NOMO-1 treated with DMSO at 0.1 percent for 48 hours (cell line): ENCODE results near the gene RAB8A.
"Not testable (repeated sequence)": the region's sequence is repeated elsewhere in the genome, so short reads cannot be mapped to it uniquely, and the experiment has no call there.

Experiments used
- DNase-seq: peaks from one replicate; lab custom pipeline; 2025; ENCODE audit not compliant: unreplicated experiment; lab: John Stamatoyannopoulos, UW

RAB8A gene

DNA sequence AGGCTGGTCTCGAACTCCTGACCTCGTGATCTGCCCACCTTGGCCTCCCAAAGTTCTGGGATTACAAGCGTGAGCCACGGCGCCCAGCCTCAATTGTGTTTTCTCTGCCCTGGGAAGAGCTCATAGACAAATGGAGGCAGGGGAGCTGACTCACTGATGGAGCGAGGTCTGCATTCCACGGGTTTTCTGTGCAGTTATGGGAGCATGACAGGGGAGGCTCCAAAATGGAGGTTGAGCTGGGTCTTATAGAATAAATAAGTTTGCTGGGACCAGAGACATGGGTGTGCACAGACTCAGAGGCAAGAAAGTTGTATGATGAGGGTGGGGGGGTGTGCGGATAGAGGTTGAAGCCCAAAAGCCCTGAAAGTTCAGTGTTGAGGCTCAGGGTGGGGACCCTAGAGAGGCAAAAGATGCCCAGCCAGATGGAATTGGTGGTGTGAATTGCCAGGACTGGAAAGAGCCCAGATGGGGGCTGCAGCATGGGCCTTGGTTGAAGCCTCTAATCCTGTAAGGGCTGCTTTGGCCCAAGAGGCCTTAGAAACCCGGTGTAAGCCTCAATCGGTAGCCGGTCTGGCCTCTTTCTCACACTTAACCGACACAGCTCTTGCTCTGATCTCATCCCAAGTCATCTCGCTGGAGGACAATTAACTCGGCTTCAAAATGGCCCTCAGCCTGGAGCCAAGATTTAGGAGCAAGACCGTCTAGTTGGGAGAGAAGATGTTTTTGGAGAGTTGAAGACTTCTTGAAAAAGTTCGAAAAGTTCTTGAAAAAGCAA is 33.5 kb upstream of the RAB8A start:
- DNase-seq, result peak; percentile 42

DNA sequence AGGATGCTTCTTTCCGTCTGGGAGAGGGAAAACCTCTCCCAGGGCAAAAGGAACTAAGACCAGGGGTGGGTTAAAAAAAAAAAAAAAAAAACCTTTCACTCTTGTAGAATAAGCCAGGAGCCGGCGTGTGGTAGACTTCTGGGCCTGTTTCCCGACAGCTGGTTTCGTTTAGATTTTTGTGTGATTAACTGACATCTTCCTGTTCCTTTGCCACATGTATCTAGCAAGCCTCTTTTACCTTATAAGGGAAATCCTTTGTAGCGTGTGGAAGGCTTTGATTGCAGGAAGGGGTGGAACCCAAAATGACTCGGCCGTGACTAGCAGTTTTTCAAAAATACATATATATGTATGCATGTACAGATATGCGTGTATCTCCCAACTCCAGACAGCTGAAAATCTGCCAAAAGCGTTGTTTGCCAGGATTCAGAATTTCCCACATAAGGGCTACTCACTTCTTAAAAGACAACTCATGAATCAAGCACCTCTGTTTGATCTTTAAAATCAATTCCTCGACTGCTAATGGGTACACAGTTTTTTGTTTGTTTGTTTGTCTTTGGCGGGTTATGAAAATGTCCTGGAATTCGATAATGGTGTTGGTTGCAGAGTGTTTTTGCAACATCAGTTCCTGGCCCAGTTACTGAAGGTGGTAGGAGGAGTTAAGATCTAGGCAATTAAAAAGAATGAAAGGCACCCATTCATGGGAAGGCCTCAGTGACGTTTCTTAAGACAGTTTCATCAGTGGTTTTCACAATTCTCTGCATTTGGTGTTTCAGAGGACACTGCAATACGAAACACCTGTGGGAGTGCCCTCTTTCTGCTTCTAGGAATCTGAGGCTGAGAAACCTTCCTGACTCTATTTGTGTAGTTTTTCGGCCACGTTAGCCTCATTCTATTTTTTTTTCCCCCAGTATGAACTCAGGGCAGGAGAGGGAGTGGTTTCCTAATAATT is 32.7 kb upstream of the RAB8A start:
- peak; percentile 99 for DNase-seq

DNA sequence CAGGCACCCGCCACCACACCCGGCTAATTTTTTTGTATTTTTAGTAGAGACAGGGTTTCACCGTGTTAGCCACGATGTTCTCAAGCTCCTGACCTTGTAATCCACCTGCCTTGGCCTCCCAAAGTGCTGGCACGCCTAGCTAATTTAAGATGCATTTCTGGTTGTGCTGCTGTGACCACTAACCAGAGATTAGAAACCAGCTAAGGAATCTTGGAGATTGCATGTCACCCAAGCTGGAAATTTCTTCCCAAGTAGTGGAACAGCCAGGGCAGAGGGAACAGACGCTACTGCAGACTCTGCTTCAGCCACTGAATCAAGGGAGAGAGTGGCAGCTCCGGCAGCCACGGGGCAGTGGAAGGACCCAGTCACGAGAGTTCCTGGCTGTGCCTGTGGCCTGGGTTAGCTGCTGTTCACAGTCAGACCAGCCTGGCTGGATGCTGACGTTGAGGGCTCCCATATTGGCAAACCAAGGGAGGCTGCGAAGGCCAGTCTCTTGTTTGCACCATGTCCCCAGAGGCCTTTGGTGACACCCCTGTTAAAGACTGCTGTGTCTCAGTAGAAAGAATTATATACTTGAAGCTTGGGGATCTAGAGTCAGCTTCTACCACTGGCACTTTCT is 27.5 kb upstream of the RAB8A start:
- no peak for DNase-seq

- DNase-seq, result no peak
Observed at GRCh38 chr19:16085115-16085514, 26.6 kb upstream of the RAB8A start.

DNA sequence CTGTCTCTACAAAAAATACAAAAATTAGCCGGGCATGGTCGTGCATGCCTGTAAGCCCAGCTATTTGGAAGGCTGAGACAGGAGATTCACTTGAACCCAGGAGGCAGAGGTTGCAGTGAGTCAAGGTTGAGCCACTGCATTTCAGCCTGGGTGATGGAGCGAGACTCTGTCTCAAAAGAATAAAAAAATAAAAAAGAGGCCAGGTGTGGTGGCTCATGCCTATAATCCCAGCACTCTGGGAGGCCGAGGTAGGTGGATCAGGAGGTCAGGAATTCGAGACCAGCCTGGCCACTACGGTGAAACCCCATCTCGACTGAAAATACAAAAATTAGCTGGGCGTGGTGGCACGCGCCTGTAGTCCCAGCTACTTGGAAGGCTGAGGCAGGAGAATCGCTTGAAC is 24.3 kb upstream of the RAB8A start:
- not testable (repeated sequence) for DNase-seq

- no peak for DNase-seq
Observed at GRCh38 chr19:16087940-16088339, 23.7 kb upstream of the RAB8A start.

- no peak for DNase-seq
Observed at GRCh38 chr19:16088351-16089009, 23.2 kb upstream of the RAB8A start.

- no peak for DNase-seq
Observed at GRCh38 chr19:16089010-16089846, 22.5 kb upstream of the RAB8A start.

DNA sequence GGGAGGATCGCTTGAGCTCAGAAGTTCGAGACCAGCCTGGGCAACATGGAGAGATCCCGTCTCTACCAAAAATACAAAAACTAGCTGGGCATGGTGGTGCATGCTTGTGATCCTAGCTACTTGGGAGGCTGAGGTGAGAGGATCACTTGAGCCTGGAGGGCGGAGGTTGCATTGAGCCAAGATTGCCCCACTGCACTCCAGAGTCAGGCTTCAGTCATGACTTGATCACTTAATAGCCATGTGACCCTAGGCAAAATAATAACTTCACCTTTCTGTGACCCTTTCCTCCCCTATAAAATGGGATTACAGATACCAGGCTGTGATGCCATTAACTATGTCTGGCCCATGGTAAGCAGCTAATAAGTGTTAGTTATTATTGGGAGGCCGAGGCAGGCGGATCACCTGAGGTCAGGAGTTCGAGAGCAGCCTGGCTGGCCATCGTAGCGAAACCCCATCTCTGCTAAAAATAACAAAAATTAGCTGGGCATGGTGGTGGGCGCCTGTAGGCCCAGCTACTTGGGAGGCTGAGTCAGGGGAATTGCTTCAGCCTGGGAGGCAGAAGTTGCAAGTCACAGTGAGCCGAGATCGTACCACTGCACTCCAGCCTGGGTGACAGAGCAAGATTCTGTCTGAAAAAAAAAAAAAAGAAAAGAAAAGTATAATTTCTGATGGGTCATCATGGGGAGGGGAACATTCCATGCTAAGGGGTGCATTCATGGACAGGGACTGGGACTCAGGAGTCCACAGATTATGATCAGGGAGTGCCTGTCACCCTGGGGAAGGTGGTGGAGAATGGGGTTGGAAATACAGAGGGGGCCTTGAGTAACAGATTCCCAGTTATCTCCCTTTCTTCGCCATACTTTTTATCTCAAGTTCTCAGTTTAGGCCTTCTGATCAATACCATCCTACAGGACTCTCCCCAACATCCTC is 19.9 kb upstream of the RAB8A start:
- DNase-seq, result no peak

DNA sequence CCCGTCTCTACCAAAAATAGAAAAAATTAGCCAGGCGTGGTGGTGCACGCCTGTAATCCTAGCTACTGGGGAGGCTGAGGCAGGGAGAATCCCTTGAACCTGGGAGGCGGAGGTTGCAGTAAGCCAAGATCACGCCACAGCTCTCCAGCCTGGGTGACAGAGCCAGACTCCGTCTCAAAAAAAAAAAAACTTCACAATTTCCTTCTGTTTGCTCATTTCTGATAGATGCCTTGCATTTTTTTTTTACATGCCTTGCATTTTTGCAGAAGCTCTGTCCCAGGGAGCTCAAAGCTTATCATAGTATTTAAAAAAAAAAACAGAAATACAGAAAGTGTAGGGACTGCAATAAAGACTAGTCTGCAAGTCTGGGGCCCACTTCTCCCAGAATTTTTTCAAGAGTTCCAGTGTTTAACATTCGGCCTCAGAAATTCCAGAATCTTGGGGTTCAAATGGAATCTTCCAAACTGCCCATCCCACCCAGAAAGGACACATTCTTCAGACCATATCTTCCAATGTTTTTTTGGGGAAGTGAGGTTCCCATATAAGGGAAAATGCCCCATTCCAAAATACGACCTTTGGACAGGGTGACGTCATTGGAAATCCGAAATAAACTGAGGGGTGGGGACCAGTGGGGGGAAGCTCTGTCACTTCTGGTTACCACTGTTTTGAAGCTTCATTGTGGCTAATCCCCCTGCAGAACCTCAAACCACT is 17.2 kb upstream of the RAB8A start:
- DNase-seq, result no peak

DNA sequence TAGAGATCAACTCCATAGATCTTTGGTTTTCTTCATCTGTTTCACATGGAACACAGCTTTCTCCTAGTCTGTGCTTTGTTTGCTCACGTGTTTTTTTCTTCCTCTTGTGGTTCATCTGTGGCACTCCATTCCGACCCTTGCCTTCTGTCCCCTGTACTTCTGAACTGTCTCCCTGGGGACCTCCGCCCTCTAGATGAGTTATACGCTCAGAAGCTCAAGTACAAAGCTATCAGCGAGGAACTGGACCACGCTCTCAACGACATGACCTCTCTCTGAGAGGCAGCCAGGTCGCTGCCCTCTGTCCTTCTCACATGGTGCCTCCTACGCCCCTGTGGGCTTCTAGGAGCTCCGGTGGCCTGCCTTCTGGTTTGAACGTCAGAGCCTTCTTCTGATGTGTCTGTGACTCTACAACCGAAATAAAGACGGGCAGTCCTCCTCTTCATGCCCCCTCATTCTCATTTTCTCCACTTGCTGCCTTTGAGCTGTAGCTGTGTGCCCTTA is 16.6 kb upstream of the RAB8A start:
- no peak for DNase-seq

GRCh38 chr19:16096280-16096855 is 15.3 kb upstream of the RAB8A start:
- DNase-seq, result no peak

GRCh38 chr19:16098416-16098768 is 13.3 kb upstream of the RAB8A start:
- no peak for DNase-seq

GRCh38 chr19:16098821-16099220 is 12.9 kb upstream of the RAB8A start:
- no peak for DNase-seq

GRCh38 chr19:16099314-16099965 is 12.2 kb upstream of the RAB8A start:
- not testable (repeated sequence) for DNase-seq

GRCh38 chr19:16100524-16100923 is 11.2 kb upstream of the RAB8A start:
- no peak for DNase-seq

GRCh38 chr19:16104722-16105121 is 7.0 kb upstream of the RAB8A start:
- peak; percentile 77 for DNase-seq

DNA sequence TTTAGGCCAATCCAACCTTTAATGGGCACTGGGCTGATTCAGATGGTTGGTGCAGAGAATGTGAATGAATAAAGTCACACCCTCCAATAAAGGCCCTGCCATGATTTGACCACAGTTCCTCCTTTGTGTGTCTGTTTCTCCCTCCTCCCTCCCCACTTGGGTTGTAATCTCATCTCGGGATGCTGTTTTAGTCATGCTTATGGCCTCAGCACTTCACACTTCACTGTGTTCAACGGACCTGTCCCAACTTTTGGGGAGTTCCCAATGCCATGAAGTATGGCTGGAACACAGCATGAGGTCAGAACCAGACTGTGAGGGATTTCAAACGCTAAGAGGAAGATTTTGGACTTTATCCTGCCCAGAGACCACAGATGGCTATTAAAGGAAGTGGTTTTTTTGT is 5.6 kb upstream of the RAB8A start:
- DNase-seq, result peak; percentile 51
